ENCODE results near the gene TSPYL4. TPM values are rescaled to one million over a fixed set of nuclear protein-coding genes. Genes with fewer than 3 reads are reported as not detected.

TSPYL4 gene
- total RNA-seq, 6 experiments from 2014 or later = 40.8 to 52.5 (median 45.9) TPM

DNA sequence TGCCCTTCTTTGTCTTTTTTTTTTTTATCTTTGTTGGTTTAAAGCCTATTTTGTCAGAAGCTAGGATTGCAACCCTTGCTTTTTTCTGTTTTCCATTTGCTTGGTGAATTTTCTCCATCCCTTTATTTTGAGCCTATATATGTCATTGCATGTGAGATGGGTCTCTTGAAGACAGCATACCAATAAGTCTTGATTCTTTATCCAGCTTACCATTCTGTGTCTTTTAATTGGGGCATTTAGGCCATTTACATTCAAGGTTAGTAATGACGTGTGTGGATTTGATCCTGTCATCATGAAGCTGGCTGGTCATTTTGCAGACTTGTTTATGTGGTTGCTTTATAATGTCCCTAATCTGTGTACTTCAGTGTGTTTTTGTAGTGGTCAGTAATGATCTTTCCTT, 9.5 kb upstream of the TSPYL4 start:
- Mint-ChIP-seq H3K4me1 (ENCODE audit: low read depth) (peaks cover 63% of the 10 kb centered on the region), H3K27ac (no peak overlapping the region), H3K36me3 (ENCODE audit: low read depth) (peaks cover 48% of the 10 kb centered on the region), H3K4me3 (no peak overlapping the region), H3K27me3 (ENCODE audit: insufficient read depth) (no peaks in the 10 kb centered on the region; the same call in 1 of the 2 replicates), H3K9me3 (peaks cover 20% of the 10 kb centered on the region)
- DNase-seq = no peak
- TF ChIP-seq, protein P1, sequence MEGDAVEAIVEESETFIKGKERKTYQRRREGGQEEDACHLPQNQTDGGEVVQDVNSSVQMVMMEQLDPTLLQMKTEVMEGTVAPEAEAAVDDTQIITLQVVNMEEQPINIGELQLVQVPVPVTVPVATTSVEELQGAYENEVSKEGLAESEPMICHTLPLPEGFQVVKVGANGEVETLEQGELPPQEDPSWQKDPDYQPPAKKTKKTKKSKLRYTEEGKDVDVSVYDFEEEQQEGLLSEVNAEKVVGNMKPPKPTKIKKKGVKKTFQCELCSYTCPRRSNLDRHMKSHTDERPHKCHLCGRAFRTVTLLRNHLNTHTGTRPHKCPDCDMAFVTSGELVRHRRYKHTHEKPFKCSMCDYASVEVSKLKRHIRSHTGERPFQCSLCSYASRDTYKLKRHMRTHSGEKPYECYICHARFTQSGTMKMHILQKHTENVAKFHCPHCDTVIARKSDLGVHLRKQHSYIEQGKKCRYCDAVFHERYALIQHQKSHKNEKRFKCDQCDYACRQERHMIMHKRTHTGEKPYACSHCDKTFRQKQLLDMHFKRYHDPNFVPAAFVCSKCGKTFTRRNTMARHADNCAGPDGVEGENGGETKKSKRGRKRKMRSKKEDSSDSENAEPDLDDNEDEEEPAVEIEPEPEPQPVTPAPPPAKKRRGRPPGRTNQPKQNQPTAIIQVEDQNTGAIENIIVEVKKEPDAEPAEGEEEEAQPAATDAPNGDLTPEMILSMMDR (IDR thresholded peaks at IDR 0.05) = no peak

DNA sequence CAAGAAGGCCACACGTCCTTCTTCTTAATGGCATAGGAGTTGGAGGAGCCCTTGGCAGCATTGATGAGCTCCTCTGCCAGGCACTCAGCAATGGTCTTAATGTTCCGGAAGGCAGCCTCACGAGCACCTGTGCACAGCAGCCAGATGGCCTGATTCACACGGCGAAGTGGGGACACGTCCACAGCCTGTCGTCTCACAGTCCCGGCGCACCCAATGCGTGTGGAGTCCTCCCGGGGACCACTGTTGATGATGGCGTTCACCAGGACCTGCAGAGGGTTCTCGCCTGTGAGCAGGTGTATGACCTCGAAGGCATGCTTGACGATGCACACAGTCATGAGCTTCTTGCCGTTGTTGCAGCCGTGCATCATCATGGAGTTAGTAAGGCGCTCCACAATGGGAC, 4.6 kb upstream of the TSPYL4 start:
- Mint-ChIP-seq H3K27me3 (ENCODE audit: insufficient read depth) (no peaks in the 10 kb centered on the region), H3K4me1 (ENCODE audit: low read depth) (peaks cover 24% of the 10 kb centered on the region), H3K27ac (no peak overlapping the region), H3K36me3 (ENCODE audit: low read depth) (peaks cover 29% of the 10 kb centered on the region), H3K4me3 (no peak overlapping the region), H3K9me3 (peaks cover 9% of the 10 kb centered on the region)
- no peak for DNase-seq
- TF ChIP-seq, protein P1 (IDR thresholded peaks at IDR 0.05) = no peak

DNA sequence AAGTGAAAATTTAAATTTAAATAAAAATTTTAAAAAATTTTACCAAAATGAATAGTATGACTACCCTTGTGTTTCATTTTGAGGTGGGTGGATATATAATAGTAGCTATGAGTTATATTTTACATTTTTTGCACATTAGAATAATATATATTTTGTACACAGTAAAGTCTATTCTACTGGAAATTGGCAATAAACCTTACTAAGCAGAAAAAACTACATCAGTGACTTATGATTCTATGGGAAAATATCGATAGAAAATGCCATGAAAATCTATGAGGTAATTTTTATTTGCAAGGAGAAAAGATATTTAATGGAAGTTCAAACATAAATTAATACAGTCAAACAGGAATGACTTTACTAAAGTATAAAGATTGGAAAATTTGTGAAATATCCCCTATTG, 2.8 kb upstream of the TSPYL4 start:
- peaks cover 18% of the 10 kb centered on the region for H3K4me1 Mint-ChIP-seq (ENCODE audit: low read depth)
- no peaks in the 10 kb centered on the region; the same call in 1 of the 2 replicates for H3K9me3 Mint-ChIP-seq
- no peaks in the 10 kb centered on the region for H3K27me3 Mint-ChIP-seq (ENCODE audit: insufficient read depth)
- no peak overlapping the region for H3K27ac Mint-ChIP-seq
- TF ChIP-seq, protein P1 (IDR thresholded peaks at IDR 0.05) = no peak
- peaks cover 11% of the 10 kb centered on the region; the same call in 1 of the 2 replicates for H3K36me3 Mint-ChIP-seq (ENCODE audit: low read depth)
- DNase-seq = no peak
- H3K4me3 Mint-ChIP-seq = no peak overlapping the region

DNA sequence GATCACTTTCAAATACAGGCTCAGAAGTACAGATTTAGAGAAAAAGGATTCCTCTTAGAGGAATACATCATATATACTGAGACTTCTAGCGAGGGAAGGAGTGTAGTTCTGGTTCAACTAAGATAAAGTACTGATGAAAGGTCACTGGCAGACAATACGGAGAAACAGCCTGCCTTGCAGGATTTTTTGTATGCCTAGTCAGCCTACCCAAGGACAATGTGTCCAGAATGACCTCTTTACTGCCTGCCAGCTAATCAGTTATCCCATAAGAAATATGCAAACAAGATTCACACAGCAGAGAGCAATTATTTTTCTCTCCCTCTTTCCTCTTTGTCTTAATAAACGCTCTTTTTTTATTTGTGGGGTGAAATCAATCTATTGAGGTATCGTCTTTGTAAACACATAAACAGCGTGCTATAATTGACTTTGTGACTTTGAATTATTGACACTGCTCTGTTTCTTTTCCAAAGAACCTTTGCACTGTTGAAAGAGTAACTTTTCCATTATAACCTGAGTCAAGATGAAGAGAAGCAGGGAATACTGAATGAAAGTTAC, 1.4 kb upstream of the TSPYL4 start:
- H3K4me3 Mint-ChIP-seq = no peak overlapping the region
- TF ChIP-seq, protein P1 (IDR thresholded peaks at IDR 0.05) = no peak
- no peaks in the 10 kb centered on the region for H3K27me3 Mint-ChIP-seq (ENCODE audit: insufficient read depth)
- peaks cover 8% of the 10 kb centered on the region for H3K4me1 Mint-ChIP-seq (ENCODE audit: low read depth)
- H3K9me3 Mint-ChIP-seq = no peaks in the 10 kb centered on the region; the same call in 1 of the 2 replicates
- no peak overlapping the region for H3K27ac Mint-ChIP-seq
- DNase-seq = no peak
- H3K36me3 Mint-ChIP-seq (ENCODE audit: low read depth) = peaks cover 17% of the 10 kb centered on the region

DNA sequence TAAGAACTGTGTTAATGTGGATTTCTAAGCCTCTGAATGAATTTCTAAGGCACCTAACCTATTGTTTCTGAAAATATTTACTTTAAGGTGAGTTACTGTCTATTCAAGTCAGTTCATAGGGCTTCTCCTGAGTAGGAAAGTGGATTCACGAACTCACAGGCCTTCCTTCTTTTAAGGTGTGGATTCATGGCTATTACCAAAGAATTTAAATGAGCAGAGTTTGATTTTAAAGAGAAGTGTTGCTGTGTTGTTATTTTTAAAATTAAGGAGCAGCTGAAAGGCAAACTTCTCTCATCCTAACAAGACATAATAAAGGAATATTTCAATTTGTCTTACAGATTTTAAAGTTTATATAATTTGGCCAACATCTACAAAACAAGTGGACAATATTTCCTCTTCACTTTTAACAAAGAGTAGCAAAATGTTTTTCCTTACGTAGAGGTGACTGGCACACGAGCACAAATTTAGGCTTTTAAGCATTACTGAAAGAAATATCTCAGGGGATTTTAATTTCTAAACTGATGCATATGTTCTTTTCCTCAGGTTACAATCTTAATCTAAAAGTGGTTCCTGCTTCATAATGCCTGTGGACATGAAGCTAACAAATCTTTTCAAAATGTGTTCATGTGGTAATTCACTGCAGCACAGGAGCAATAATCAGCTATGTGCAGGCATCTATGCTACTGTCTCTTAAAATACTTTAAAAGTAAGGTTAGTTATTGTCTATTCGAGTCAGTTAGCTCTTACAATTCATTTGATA, 602 bp upstream of the TSPYL4 start:
- TF ChIP-seq, protein P1 (IDR thresholded peaks at IDR 0.05) = no peak
- no peaks in the 10 kb centered on the region; the same call in 1 of the 2 replicates for H3K9me3 Mint-ChIP-seq
- DNase-seq = no peak
- no peaks in the 10 kb centered on the region; the same call in 1 of the 2 replicates for H3K4me1 Mint-ChIP-seq (ENCODE audit: low read depth)
- H3K27me3 Mint-ChIP-seq (ENCODE audit: insufficient read depth) = no peaks in the 10 kb centered on the region
- H3K27ac Mint-ChIP-seq = no peak overlapping the region
- no peak overlapping the region for H3K4me3 Mint-ChIP-seq
- H3K36me3 Mint-ChIP-seq (ENCODE audit: low read depth) = peaks cover 20% of the 10 kb centered on the region
